ENCODE results near the gene RABGEF1. TPM values are rescaled to one million over a fixed set of nuclear protein-coding genes. Genes with fewer than 3 reads are reported as not detected.

RABGEF1 gene
- total and polyA plus RNA-seq, 9 of the 15 experiments (the other 6 are each of a cell fraction or from before 2014, with no cell fraction given), result 7.0 to 29.3 (median 20.5) TPM

DNA sequence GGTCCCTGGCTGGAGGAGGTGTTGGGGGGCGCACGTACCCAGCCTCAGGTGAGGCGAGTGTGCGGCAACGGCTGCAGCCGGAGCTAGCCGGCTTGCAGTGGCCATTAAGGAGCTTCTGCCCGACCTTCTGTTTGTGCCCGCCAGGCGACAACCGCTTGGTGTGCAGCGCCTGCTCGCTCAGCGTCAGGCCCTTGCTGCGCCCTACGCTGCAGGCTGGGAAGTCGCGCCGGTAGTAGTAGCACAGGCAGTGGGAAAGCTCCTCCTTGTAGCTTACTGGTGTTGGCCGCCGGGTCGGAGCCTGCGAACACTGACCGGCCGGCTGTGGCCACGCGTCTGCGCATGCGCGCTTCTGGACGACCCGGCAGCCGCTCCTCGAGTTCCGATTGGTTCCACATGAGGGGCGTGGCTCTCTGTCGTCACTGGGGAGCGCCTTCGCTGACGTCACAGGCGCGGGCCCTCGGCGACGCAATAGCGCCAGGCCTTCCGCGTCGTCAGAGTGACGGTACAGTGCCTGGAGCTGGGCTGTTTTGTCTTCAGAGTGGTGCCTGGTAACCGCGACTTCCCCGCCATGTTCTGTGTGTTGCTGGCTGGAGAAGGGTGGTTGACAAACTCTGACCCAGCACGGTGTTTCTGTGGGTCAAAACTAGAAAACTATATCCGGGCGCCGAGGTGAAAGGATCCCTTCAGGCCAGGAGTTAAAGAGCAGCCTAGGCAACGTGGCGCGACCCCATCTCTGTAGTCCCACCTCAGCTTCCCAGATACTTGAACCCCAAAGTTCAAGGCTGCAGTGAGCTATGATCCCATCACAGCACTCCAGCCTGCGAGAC, 104.2 kb downstream of the RABGEF1 start (continued):
- TF ChIP-seq ZNF395 (CRISPR knock-in tag; IDR thresholded peaks at IDR 0.05) (no peak), HDAC1 (IDR thresholded peaks at IDR 0.05) (peak in 1 of 2 experiments; percentile 61; a peak in 2 of 4 replicates), CC2D1A (IDR thresholded peaks at IDR 0.05) (no peak), ZNF431 (CRISPR knock-in tag; IDR thresholded peaks at IDR 0.05) (peak; percentile 70; the same call in 1 of the 2 replicates), STAT6 (CRISPR knock-in tag; IDR thresholded peaks at IDR 0.05) (no peak; the same call in 1 of the 2 replicates), ZBTB17 (CRISPR knock-in tag; IDR thresholded peaks at IDR 0.05) (0 out of 2 replicates have a peak, but pooled peaks have one; percentile 60), KLF16 (IDR thresholded peaks at IDR 0.05) (no peak), ZNF668 (CRISPR knock-in tag; IDR thresholded peaks at IDR 0.05) (no peak), NR0B1 (IDR thresholded peaks at IDR 0.05; ENCODE audit: partially characterized antibody) (no peak), CHCHD3 (CRISPR knock-in tag; IDR thresholded peaks at IDR 0.05) (no peak), MXI1 (IDR thresholded peaks at IDR 0.05; ENCODE audit: low read depth, low read length) (peak; percentile 22; the same call in 1 of the 2 replicates), COPS2 (conservative IDR thresholded peaks at IDR 0.05) (no peak), BCL6 (CRISPR knock-in tag; IDR thresholded peaks at IDR 0.05) (no peak), BMI1 (IDR thresholded peaks at IDR 0.05; ENCODE audit: low read length) (no peak), KAT8 (IDR thresholded peaks at IDR 0.05; ENCODE audit: low read depth) (no peak; the same call in 1 of the 2 replicates), PCBP1 (IDR thresholded peaks at IDR 0.05; ENCODE audit: low read depth, low read length, poor library complexity, severe bottlenecking) (peak; percentile 38), E2F3 (CRISPR knock-in tag; IDR thresholded peaks at IDR 0.05) (peak; percentile 20; the same call in 1 of the 2 replicates), NFRKB (IDR thresholded peaks at IDR 0.05; ENCODE audit: low read depth) (peak; percentile 93), TEAD1 (CRISPR knock-in tag; IDR thresholded peaks at IDR 0.05) (peak in 1 of 2 experiments; percentile 57; a peak in 1 of 4 replicates), PREB (CRISPR knock-in tag; IDR thresholded peaks at IDR 0.05) (no peak; the same call in 1 of the 2 replicates), ADNP (tag; IDR thresholded peaks at IDR 0.05) (no peak), TAF7 (tag; IDR thresholded peaks at IDR 0.05) (peak; percentile 32; the same call in 1 of the 2 replicates), DACH1 (IDR thresholded peaks at IDR 0.05; ENCODE audit: partially characterized antibody) (no peak), HDAC2 (IDR thresholded peaks at IDR 0.05) (no peak)
